ENCODE measurements around the gene BEND3.
"Not testable (repeated sequence)": the region's sequence is repeated elsewhere in the genome, so short reads cannot be mapped to it uniquely, and the experiment has no call there.

The BEND3 gene

DNA sequence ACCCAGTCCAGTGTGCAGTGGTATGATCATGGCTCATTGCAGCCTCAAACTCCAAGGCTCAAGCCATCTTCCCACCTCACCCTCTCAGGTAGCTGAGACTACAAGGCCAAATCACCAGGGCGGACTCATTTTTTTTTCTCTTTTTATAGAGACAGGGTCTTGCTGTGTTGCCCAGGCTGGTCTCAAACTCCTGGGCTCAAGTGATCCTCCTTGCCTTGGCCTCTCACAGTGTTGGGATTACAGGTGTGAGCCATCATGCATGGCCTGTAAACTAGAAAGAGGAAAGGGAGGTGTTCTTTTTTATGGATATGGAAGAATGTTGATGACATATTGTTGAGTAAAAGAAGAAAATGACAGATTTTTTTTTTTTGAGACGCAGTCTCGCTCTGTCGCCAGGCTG is 5.1 kb upstream of the BEND3 start:
- DNase-seq = no peak

DNA sequence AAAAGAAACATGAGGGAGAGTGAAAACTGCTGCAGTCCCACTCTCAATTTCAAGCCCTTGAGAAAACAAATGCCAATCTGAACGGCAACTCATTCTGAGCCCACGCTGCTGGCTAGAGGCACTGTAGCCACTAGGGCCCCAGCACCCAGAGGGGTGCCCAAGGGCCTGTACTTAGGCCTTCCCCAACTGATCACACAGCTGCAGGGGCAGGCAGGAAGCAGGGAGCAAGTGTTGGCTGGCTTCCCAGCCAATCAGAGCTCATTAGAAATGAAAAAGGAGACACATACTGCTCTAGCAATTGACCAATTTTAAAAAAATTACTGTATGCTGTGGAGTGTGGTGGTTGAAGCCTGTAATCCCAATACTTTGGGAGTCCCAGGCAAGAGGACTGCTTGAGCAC is 3.7 kb upstream of the BEND3 start:
- DNase-seq = no peak

DNA sequence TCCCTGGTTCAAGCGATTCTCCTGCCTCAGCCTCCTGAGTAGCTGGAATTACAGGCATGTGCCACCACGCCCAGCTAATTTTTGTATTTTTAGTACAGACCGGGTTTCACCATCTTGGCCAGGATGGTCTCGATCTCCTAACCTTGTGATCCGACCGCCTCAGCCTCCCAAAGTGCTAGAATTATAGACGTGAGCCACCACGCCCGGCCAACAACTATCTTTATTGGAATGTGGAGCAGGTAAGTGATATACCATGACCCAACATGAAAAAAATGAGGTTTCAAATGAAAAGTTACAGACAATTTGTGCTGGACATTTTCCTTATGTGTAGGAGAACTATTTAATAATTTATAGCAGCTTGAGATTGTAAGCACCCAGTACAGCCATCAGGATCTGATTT is 3.2 kb upstream of the BEND3 start:
- not testable (repeated sequence) for DNase-seq

DNA sequence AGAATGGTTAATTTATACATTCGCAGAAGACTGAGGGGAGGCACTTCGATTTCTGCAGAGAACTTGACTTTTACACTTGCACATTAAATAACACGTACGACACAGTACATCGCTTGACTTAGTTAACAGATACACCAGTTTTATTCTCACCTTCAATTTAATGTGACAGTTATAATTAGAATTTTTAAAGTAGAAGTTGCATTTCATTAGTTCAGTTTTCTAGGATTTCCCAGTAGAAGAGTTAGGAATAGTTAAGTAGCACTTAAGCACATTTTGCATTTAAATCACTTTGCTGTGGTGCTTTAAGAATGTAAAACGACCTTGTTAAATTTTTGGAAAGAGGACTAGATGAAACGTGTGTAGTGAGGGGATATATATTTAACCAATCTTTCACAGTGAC is 1.6 kb upstream of the BEND3 start:
- DNase-seq = no peak

DNA sequence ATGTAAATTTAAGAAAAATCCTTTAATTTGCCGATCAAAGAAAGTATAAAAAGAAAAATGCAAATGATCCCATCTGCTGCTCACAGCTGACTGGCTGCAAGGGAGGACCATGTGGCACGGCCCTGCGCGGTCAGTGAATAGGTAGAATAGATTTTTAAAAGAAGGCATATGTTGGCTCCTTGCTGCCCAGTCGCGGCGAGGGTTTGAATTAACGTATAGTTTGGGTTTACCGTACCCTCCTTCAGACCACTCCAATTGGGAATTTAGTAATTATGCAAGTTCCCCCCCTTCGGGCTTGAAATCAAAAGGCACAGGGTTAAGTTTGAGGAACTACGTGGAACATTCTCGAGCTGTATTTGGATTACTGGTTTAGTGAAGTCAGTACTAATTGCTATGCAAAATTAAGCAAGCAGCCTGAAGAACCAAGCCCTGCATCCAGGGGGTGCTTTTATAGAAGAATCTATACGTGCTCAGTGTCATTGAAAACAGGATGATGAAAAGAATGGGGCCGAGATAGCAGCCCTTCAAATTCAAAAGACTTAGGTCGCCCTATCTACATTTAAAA is 1.1 kb upstream of the BEND3 start:
- peak; percentile 48 for DNase-seq

DNA sequence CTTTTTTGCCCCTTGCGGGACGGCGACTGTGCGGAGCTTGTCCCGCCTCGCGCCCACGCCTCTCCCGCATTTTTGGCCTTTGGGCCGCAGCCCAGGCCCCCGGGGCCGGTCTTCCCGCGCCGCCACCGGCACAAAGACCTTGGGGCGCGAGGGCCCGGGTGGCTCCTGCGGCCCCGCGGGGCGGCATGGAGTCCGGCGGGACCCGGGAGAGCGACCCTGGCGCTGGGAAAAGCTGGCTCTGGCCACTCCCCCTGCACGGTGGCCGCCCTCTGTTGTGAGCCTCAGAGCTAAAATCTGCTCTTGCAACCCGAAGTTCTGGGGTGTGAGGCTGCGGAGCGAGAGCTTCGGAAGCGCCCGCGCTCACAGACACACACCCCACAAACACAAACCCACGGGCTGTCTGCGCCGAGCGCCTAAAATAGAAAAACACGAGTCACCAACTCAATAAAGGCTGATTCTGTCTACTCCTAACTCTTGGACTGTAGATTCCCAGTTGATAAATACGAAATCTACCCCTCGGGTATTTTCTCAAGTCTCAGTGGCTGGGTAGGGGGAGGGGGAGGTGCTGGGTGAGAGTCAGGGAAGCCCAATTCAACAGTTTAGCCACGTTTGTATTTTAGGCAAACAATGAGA is 496 bp upstream of the BEND3 start:
- peak; percentile 12 for DNase-seq

DNA sequence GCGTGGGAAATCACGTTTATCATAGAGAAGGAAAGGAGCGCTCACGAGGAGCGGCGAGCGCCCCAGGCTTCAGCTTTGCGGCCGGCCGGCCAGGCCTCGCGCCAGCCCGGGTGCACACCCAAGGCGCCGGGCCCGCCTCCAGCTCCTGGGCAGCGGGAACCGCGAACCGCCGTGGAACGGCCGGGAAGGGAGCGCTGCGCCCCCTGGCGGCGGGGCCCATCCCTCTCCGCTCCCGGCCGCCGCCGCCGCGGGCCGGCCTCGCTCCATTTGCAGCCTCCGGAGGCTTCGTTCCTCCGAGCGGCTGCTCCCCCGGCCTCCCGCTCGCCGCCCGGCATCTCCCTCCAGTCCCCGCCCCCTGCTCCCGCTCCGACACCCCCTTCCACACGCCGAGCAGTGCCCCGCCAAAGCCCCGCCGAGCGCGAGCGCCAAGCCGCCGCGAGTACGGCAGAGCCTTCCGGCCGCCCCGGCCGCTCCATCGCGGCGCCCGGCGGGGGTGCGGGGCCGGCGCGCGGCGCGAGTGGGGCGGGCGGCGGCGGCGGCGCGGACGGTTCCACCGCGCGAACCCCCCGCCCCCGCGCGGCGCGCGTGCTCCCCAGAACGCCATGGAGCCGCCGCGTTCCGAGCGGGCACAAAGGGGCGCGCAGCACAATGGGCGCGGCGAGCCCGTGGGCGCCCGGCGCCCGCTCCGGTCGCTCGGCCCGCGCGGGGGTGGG is 946 bp downstream of the BEND3 start:
- DNase-seq = peak; percentile 95

DNA sequence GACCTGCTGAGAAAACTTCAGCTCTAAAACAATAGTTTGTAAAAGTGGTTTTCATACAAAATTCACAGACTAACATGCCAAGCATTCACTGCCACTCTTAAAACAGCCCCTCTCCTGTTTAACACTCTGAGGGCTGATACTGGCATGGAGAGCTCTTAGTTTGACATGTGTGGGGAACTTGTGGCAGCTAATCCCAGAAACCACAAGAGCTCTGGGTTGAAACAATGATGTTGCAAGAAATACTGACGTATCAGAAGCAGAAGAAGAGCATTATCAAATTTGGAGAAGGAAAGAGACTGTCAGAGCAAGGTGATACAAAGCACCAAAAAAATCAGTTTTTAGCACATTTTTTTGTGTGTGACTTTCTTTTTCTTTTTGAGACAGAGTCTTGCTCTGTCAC is 5.1 kb downstream of the BEND3 start:
- DNase-seq = peak; percentile 68

DNA sequence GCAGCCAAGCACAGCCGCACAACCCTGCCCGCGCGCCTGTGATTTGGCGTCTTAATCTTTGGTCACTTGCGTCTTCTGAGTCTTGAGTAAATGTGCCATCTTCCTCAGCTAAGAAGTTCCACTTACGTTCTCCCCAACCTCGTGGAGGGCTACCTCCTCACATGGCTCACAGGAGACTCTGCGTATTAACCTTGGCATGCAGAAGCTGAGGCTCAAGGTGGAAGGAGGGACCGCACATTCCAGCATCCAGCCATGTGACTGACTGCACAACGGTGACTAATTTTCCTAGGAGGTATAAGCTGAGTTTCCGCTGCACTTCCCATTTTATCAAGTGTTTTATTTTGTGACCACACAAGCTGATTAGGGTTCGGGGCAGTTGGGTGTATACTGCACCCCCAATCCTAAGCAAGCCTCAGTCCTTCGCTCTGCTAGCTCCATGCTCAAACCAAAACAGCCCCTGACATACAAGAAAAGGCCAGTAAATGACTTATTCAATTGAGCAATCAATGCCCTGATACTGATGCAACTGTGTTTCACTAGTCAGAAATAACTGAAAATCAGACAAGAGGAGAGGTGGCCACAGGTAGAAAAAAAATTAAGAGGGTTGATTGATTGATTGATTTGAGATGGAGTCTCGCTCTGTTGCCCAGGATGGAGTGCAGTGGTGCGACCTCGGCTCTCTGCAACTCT is 7.0 kb downstream of the BEND3 start:
- peak; percentile 34 for DNase-seq

DNA sequence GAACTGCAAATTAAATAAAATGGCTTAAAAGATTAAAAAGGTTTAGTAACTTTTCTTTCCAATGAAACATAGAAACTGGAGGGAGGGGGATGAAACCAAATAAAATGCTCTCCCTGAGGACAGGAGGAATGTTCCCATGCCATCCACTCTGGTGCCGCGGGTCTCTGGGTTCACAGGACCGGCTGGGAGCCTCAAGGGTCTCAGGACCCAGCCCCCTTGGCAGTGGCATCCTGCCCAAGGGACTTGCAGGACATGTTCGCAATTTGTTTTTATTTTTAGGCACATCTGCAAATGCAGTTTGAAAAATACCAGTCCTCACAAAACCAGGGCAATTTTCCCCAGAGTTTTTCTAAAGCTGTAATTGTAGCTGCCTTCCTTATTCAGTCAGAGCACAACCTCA is 7.5 kb downstream of the BEND3 start:
- no peak for DNase-seq

DNA sequence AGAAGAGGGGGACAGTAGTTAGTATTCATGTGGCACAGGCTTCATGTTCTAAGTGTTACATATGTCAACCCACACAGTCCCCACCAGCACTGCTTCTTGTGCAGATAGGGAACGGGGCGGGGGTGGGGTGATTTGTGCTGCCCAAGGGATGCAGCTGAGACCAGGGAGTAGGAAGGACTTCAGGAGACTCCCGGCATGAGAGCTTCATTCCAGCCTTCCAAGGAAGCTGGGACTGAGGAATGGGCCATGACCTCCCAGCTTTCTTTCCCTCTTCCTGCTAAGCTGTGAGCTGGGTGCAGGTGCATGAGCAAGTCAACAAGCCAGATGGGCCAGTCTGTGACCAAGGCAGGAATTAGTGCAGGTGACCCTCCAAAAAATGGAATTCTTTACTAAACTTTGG is 9.2 kb downstream of the BEND3 start:
- DNase-seq = no peak

DNA sequence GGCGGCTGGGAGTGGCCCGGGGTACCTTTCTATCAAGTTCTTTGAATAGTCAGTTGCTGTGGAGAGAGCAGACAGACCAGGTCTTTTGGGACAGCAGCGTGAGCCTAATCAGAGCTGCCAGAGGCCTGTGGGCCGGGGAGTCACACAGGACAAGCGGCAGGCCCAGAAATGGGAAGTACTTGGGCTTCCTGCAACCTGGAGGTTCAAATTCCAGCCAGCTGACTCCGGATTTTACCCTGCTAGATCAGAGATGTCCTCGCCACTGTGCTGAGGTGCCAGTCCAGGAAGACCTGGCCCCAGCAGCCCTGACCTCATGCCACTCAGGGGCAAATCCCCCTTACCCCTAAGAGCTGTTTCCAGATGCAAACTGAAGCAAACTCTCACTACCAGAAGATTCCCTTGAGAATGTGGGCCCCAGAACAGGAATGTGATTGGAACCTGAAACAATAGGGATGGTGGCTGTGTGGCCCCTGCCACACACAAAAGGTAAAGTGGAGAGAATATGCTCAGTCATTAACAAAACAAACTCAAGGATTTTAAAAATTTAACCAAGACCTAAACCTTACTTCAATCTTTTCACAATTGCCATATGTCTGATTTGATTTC is 9.7 kb downstream of the BEND3 start:
- DNase-seq = peak; percentile 23

DNA sequence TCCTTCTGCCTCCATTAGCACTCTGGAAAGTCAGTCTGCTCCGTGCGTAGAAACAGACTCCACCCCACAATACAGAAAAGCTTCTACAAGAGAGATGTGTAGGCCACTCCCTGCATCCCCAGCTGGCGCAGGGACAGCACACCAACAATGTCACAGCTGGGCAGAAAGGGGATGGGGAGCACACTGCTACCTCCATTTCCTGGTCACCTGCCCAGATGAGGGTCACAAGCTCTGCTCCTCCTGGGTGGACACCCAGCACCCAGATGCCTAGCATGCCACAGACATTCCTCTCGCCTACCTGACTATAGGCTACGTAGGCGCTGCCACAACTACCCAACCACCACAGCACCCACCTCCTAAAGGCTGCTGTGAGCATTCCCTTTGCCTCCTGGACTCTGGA is 12.2 kb downstream of the BEND3 start:
- DNase-seq = no peak

DNA sequence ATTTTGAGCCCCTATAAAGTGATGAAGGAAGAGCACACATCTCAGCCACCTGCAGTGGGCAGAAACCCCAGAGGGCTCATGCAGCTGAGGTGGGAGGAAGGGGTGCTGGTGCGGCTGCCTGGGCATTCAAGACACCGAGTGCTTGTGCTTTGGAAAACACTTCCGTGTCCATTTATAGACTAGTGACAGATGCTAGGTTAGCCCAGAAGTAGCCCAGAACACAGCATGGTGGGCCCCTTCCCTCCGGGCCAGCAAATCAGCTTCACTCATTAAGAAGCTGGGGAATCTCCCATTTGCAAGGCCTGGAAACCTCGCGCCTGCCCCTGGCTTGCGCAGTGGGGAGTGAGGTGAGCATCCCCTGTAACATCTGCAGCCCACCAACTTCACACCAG is 12.9 kb downstream of the BEND3 start:
- DNase-seq = no peak

DNA sequence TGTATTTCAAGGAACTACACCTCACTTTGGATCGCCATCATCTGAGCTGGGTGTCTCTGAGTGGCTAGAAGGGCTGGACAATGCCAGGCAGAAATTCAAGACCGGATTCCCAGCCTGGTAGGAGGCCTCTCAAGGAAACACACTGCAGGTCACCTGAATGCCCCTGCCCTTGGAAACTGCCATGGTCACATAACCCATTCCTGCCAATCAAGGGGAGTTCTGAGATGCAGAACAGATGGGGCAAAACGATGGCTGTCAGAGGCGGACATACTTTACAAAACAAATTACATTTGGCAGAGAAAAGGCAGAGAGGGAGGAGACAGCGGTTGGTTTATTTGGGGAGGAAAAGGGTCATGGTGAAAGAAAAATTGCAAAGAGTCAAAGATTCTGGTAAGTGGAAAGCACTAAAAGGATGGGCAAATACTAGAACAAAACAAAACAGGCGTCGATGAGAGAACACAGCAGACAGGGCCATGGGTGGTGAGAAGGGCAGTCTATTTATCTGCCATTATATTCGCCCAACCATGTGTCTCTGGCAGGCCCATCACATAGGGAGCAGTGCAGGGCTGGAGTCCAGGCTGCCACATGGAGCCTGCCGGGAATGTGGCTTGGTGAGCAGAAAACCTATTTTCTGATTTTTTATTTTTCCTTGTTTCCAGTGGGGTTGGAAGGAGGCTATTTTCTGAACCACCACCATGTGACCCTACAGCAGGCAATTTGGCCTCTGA is 13.5 kb downstream of the BEND3 start:
- DNase-seq = no peak

DNA sequence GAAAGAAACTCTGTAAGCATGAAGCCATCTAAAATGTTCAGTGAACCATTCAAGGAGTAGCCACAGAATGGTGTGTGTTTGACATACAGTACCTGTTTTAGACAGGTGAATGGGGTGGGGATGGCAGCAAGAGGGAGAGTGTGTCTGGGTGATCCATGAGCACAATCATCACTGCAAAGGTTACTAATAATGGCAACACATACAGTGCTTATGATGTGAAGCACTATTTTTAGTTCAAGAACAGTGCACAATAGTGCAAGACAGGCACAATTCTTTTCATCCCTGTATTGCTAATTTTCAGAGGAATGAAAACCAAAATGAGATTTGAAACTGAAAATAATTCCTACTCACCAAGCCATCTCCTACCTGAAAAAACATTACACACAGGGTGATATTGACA is 14.1 kb downstream of the BEND3 start:
- DNase-seq = no peak

DNA sequence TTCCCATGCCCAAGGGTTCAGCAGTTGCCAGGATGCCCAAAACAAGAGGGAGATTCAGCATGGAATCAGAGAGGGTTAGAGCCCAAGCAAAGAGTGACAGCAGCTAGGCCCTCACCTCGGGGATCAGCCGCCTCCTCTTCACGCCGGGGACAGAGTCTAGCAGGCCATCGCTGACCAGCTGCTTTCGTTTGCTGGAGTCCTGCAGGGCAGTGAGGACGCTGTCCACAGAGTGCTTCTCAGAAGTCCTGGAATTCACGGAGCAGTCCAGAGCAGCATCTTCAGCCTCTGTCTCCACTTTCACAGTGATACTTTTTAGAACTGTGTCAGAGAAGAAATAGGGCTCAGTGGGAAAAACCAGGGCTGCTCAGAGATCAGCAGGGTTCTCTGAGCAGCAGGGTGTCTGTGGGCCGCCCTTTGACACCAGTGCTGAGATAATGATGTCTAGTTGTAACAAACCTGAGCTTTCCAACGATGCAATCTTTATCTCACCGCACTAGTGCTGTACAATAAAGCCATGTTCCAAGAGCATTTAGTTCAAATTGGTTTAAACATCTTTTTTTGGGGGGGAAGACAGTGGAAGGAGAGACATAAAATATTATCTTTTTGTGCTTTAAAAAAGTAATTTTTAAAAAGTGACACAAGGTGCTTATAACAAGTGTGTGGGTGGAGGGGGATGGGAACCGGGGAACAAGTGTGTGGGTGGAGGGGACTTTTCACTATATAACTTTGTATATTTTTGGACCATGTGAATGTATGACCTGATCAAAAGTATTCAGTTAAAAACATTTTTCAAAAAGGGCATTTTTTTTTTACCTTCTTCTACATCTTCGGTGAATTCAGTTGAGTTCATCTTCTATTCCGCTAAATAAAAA is 16.6 kb downstream of the BEND3 start:
- DNase-seq = no peak

DNA sequence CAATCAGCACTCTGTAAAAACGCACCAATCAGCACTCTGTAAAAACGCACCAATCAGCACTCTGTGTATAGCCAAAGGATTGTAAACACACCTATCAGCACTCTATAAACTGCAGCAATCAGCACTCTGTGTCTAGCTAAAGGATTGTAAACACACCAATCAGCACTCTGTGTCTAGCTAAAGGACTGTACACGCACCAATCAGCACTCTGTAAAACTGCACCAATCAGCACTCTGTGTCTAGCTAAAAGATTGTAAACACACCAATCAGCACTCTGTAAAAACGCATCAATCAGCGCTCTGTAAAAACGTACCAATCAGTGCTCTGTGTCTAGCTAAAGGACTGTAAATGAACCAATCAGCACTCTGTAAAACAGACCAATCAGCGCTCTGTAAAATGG is 30.9 kb downstream of the BEND3 start:
- DNase-seq = not testable (repeated sequence)

DNA sequence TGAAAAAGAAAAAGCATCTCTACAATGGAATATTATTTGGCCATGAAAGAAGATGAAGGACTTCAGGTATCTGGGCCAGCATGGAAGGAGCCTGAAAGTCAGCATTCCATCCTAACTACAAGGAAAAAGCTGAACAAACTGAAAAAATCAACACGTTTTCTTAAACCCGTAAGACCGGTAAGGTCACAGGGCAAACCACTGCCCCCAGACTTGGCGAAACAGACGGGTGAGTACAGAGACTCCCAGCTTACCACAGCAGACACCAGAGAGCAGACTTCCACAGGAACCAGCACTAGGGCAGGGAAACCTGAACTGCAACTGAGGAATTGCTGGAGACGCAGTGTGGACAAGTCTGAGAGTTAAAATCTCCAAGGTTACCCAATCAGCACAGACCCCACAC is 31.4 kb downstream of the BEND3 start:
- no peak for DNase-seq

DNA sequence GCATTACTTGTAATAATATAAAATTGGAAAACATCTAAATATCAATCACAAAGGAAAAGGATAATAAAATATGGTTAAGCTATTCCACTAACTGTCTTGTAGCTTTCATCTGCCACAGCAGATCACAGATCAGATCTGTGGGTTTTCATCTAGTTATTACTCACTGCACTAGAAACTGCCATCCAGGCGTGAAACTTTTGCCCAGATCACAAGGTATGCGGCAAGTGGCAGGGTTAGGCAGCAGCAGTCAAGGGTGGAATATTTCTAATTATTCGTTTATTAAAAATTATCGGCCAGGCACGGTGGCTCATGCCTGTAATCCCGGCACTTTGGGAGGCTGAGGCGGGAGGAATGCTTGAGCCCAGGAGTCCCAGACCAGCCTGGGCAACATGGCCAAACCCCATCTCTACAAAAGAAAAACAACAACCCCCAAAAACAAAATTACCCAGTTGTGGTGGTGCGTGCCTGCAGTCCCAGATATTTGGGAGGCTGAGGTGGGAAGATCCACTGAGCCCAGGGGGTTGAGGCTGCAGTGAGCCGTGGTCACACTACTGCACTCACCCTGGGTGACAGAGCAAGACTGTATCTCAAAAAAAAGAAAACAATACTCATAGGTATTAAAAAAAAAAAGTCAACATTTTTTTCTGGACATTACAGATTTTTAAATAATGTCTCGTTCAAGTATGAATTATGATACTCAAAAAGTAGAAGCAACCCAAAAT is 32.1 kb downstream of the BEND3 start:
- DNase-seq = no peak

DNA sequence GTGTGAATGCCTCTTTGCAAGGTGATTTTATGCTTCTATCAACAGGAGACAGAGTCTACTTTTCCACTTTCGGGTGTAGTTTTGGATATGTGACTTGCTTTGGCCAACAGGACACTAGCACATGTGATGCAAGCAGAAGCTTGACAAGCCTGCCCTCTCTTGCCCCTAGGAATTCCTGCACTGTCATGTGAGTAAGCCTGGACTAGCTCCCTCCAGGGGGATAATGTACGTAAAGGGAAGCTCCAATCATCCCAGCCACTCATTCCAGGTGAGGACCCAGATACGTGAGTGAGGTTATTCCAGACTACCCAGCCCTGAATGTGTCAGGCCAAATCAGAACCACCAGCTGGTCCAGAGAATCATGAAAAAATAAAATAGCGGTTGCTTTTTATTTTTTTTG is 33.3 kb downstream of the BEND3 start:
- DNase-seq = no peak
